GM12878 (cell line): ENCODE data around the gene HTRA3. TPM values are rescaled to one million over a fixed set of nuclear protein-coding genes. Genes with fewer than 3 reads are reported as not detected.

Experiments used
- ATAC-seq: fragments of 200-7000 bp; cut with Tn5 transposase; 3 replicates; pipeline ENCODE4 v1.9.1; 2020; ENCODE audit warnings: mild to moderate bottlenecking, moderate library complexity
- BruUV-seq: library from RNA; stranded (reverse); fragments of 400-500 nt; replicated peaks from 2 replicates; lab custom pipeline; 2021; lab: Mats Ljungman, UMichigan
- CTCF ChIA-PET: fragments of 300-600 bp; sonication (Branson Sonifier 250); formaldehyde crosslinking; extraction: SDS; loops from one replicate; lab custom pipeline; 2021; ENCODE audit warnings: inconsistent platforms; lab: Yijun Ruan, JAX
- POLR2A ChIA-PET: fragments of 350-600 bp; formaldehyde crosslinking; extraction: SDS; loops from one replicate; lab custom pipeline; 2021; ENCODE audit warnings: inconsistent platforms; lab: Charles Lee
- RAD21 ChIA-PET: fragments of 300-600 bp; sonication (Branson Sonifier 250); formaldehyde crosslinking; loops from one replicate; lab custom pipeline; 2023; ENCODE audit warnings: antibody characterized with exemption; ENCODE audit not compliant: unreplicated experiment; lab: Charles Lee
- SMC1A ChIA-PET: fragments of 300-600 bp; sonication (Branson Sonifier 250); formaldehyde crosslinking; loops from one replicate; lab custom pipeline; 2023; ENCODE audit not compliant: unreplicated experiment, uncharacterized antibody; lab: Charles Lee
- DNase-seq: peaks from one replicate; pipeline ENCODE4 v3.0.0-alpha.2; 2011; ENCODE audit warnings: low read depth, low spot score
- FAIRE-seq: peaks from 3 replicates; lab custom pipeline; 2011; peaks lifted over from hg19 to GRCh38; lab: Jason Lieb, UNC
- H2AFZ ChIP-seq: 2 replicates; pipeline ENCODE4 v1.6.0; 2011; ENCODE audit warnings: low read depth, low read length, control low read depth; ENCODE audit not compliant: control insufficient read depth
- H3K27ac ChIP-seq: 2 replicates; pipeline ENCODE4 v1.5.1; 2011; ENCODE audit warnings: control low read depth; ENCODE audit not compliant: control insufficient read depth, insufficient read depth
- H3K27me3 ChIP-seq, 2 experiments: replicated peaks in 1 of 2; 2 replicates each; pipeline versions ENCODE4 v1.6.0 to v1.6.1; 2011; ENCODE audit warnings: low read length in 1 of 2; ENCODE audit not compliant: control insufficient read depth in 2 of 2, insufficient read depth in 2 of 2
- H3K36me3 ChIP-seq, 2 experiments: 2 replicates each; pipeline ENCODE4 v1.5.1; 2011; ENCODE audit warnings: low read length in 1 of 2; ENCODE audit not compliant: control insufficient read depth in 2 of 2, insufficient read depth in 2 of 2
- H3K4me1 ChIP-seq: 2 replicates; pipeline ENCODE4 v1.6.1; 2011; ENCODE audit warnings: mild to moderate bottlenecking, low read length, moderate library complexity, mixed read lengths; ENCODE audit not compliant: control insufficient read depth, insufficient read depth
- H3K4me2 ChIP-seq: 2 replicates; pipeline ENCODE4 v1.6.0; 2011; ENCODE audit warnings: control low read depth; ENCODE audit not compliant: control insufficient read depth, insufficient read depth
- H3K4me3 ChIP-seq: fragments of 200-600 bp; sonication (generic); 2 replicates; pipeline ENCODE4 v1.5.1; 2016
- H3K79me2 ChIP-seq: 2 replicates; pipeline ENCODE4 v1.6.0; 2011; ENCODE audit warnings: low read length; ENCODE audit not compliant: control insufficient read depth, insufficient read depth
- H3K9ac ChIP-seq: 2 replicates; pipeline ENCODE4 v1.8.0; 2011; ENCODE audit warnings: low read length, control low read depth, mixed read lengths; ENCODE audit not compliant: control insufficient read depth, insufficient read depth
- H3K9me3 ChIP-seq: replicated peaks from 3 replicates; pipeline ENCODE4 v1.5.1; 2011; ENCODE audit warnings: mild to moderate bottlenecking, low read length; ENCODE audit not compliant: control insufficient read depth, insufficient read depth
- H4K20me1 ChIP-seq: 2 replicates; pipeline ENCODE4 v1.6.0; 2011; ENCODE audit not compliant: control insufficient read depth, insufficient read depth
- FOXK2 ChIP-seq: fragments of 450-650 bp; IDR thresholded peaks from 2 replicates; pipeline ENCODE4 v1.6.1; 2017; ENCODE audit warnings: mild to moderate bottlenecking, moderate library complexity
- ZNF384 ChIP-seq: IDR thresholded peaks from 2 replicates; pipeline ENCODE4 v1.6.1; 2012; ENCODE audit warnings: low read depth, mild to moderate bottlenecking, low read length, improper control_type of control experiment, borderline replicate concordance
- WGBS: methylation state at CpG from one replicate; pipeline ENCODE4 v1.1.6; 2016; ENCODE audit warnings: low lambda C conversion rate; ENCODE audit not compliant: insufficient replicate concordance, insufficient coverage; ENCODE audit errors: missing lambda C conversion rate; 5-methylcytosine and 5-hydroxymethylcytosine counted together
- in situ Hi-C: fragments of 300-500 bp; cut with MboI; formaldehyde crosslinking; loops from 9 replicates; pipeline ENCODE4 v1.14.3; 2018; ENCODE audit warnings: mixed read lengths
- intact Hi-C: fragments of 100-400 bp; cut with micrococcal nuclease; formaldehyde crosslinking; loops from one replicate; pipeline ENCODE4 v1.14.2; 2022; ENCODE audit not compliant: unreplicated experiment
- polyA plus RNA-seq, 11 experiments: library from polyadenylated mRNA; depleted of rRNA in 4 of 11; unstranded in 6 of 11; stranded (reverse) in 5 of 11; fragments of >200 nt; fragmentation: Nextera tagmentation in 4 of 11; fragmentation: Illumina TruSeq in 1 of 11; extraction: Ambion mirVana in 4 of 11; extraction: Trizol in 1 of 11; gene quantifications; 1 replicate in 1 of 11; 2 replicates in 10 of 11; pipeline versions ENCODE4 v1.2.1 to v1.2.3, GENCODE V29; 2011 to 2016; ENCODE audit warnings: inconsistent platforms in 2 of 11, missing spikeins in 2 of 11, low read depth in 1 of 11
- total RNA-seq, 4 experiments: library from RNA; depleted of rRNA in 3 of 4; stranded (reverse); fragments of >200 nt in 3 of 4; fragmentation: Illumina TruSeq in 1 of 4; extraction: Trizol in 1 of 4; gene quantifications; 2 replicates each; pipeline versions ENCODE4 v1.2.1 to v1.2.3, GENCODE V29; 2013 to 2021
- TF ChIP-seq, protein P1 (sequence below): IDR thresholded peaks from 2 replicates; pipeline ENCODE4 v1.6.1; 2012; ENCODE audit warnings: improper control_type of control experiment, low read depth, low read length; ENCODE audit not compliant: insufficient replicate concordance

HTRA3 gene
- total and polyA plus RNA-seq, 10 of the 15 experiments (the other 5 are each of a cell fraction or from before 2014, with no cell fraction given), result 0.04 to 1.2 (median 0.08) TPM; not detected in 7

DNA sequence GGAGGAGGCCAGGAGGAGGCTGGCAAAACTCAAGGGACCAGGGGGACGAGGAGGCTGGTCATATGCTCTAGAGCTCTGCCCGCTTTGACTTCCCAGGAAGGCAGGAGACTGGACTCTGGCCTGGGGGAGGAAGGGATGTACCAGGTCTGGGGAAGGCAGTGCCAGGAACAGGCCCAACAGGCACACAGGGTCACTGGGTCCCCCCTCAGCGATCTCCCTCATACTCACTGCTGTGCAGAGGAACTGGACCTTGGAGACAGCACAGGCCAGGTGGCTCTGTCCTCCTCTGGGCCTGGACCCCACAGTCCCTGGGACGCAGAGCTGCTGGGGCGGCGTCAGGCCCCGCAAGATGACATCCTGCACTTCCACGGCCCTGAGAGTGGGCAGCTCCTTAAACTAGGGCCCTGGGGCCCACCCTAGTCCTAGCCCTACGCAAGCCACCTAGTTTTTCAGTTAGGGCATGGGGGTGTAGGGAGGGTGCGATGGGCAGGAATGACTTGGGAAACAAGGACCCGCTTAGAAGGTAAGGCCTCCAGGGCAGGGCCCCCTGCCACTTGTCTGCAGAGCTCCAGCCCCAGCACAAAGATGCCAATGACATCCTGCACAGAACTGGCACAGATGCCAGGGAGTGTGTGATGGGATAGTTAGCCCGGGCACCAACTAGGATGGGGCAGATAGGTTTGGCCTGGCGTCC, 59.5 kb downstream of the HTRA3 start:
- ATAC-seq (no peak), DNase-seq (no peak), FAIRE-seq (no peak)
- H2AFZ ChIP-seq, result no peak overlapping the region
- no peaks in the 10 kb centered on the region for H3K79me2 ChIP-seq
- H3K36me3 ChIP-seq, result no peaks in the 10 kb centered on the region
- no peak for TF ChIP-seq FOXK2
- TF ChIP-seq, protein P1, sequence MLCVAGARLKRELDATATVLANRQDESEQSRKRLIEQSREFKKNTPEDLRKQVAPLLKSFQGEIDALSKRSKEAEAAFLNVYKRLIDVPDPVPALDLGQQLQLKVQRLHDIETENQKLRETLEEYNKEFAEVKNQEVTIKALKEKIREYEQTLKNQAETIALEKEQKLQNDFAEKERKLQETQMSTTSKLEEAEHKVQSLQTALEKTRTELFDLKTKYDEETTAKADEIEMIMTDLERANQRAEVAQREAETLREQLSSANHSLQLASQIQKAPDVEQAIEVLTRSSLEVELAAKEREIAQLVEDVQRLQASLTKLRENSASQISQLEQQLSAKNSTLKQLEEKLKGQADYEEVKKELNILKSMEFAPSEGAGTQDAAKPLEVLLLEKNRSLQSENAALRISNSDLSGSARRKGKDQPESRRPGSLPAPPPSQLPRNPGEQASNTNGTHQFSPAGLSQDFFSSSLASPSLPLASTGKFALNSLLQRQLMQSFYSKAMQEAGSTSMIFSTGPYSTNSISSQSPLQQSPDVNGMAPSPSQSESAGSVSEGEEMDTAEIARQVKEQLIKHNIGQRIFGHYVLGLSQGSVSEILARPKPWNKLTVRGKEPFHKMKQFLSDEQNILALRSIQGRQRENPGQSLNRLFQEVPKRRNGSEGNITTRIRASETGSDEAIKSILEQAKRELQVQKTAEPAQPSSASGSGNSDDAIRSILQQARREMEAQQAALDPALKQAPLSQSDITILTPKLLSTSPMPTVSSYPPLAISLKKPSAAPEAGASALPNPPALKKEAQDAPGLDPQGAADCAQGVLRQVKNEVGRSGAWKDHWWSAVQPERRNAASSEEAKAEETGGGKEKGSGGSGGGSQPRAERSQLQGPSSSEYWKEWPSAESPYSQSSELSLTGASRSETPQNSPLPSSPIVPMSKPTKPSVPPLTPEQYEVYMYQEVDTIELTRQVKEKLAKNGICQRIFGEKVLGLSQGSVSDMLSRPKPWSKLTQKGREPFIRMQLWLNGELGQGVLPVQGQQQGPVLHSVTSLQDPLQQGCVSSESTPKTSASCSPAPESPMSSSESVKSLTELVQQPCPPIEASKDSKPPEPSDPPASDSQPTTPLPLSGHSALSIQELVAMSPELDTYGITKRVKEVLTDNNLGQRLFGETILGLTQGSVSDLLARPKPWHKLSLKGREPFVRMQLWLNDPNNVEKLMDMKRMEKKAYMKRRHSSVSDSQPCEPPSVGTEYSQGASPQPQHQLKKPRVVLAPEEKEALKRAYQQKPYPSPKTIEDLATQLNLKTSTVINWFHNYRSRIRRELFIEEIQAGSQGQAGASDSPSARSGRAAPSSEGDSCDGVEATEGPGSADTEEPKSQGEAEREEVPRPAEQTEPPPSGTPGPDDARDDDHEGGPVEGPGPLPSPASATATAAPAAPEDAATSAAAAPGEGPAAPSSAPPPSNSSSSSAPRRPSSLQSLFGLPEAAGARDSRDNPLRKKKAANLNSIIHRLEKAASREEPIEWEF, result no peak
- no peak for TF ChIP-seq ZNF384
- ChIA-PET POLR2A (interaction anchor here (0.5 kb wide), 1 partner anchor 166 kb away, joined by 5 read pairs; no protein-coding TSS in a partner anchor), RAD21 (interaction anchor here (0.7 kb wide), 1 partner anchor 229 kb away, joined by 3 read pairs; no protein-coding TSS in a partner anchor), SMC1A (no interaction called here), CTCF (no interaction called here)
- H3K4me2 ChIP-seq, result no peak overlapping the region
- no peak overlapping the region for H3K27ac ChIP-seq
- H3K9ac ChIP-seq, result no peak overlapping the region
- WGBS, result 17% methylated on average over 13 of the region's 13 CpGs
- BruUV-seq, result no TSS peak
- H4K20me1 ChIP-seq, result no peaks in the 10 kb centered on the region
- H3K4me1 ChIP-seq, result no peaks in the 10 kb centered on the region
- H3K27me3 ChIP-seq, result peaks cover 0 to 6% of the 10 kb centered on the region in 2 experiments; a peak in 2 of 4 replicates
- H3K9me3 ChIP-seq, result no peaks in the 10 kb centered on the region
- intact Hi-C loops, result loop anchor here (10.0 kb wide), 1 partner anchor 76 kb away; no protein-coding TSS in a partner anchor
- in situ Hi-C loops, result no loop called here
- H3K4me3 ChIP-seq, result no peak overlapping the region
